ENCODE data around the gene DEDD. TPM values are rescaled to one million over a fixed set of nuclear protein-coding genes. Genes with fewer than 3 reads are reported as not detected.

Gene DEDD
- total and polyA plus RNA-seq, 2 of the 13 experiments (the other 11 are each of a cell fraction or from before 2014, with no cell fraction given), result 12.6 to 27.8 TPM

DNA sequence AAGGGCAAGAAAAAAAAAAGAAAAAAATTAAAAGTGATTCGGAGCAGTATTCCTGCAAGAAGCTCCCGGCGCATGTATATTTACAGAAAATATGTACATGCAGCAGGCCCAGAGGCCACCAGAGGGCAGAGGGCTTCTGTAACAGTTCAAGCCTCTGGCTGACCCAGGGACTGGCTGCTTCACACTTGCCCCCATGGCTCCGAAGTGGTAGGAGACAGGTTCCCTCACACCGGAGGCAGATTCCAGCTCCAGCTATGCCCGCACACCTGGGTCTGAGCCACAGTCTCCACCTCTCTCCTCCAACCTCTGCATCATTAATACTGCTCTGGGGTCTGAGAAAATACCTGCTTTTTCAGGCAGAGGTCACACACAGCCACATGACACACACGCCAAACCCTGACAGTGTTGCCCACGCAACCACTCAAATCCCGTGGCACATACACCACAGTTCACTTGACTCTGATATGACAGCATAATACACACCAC is 60.5 kb downstream of the DEDD start (continued):
- no peak for TF ChIP-seq ZNF138 (CRISPR knock-in tag; IDR thresholded peaks at IDR 0.05; ENCODE audit: low read depth)
- TF ChIP-seq ZNF30 (CRISPR knock-in tag; IDR thresholded peaks at IDR 0.05), result no peak
- 0 out of 2 replicates have a peak, but pooled peaks have one; percentile 17 for TF ChIP-seq HDAC1 (CRISPR knock-in tag; IDR thresholded peaks at IDR 0.05)
- TF ChIP-seq, protein P1, sequence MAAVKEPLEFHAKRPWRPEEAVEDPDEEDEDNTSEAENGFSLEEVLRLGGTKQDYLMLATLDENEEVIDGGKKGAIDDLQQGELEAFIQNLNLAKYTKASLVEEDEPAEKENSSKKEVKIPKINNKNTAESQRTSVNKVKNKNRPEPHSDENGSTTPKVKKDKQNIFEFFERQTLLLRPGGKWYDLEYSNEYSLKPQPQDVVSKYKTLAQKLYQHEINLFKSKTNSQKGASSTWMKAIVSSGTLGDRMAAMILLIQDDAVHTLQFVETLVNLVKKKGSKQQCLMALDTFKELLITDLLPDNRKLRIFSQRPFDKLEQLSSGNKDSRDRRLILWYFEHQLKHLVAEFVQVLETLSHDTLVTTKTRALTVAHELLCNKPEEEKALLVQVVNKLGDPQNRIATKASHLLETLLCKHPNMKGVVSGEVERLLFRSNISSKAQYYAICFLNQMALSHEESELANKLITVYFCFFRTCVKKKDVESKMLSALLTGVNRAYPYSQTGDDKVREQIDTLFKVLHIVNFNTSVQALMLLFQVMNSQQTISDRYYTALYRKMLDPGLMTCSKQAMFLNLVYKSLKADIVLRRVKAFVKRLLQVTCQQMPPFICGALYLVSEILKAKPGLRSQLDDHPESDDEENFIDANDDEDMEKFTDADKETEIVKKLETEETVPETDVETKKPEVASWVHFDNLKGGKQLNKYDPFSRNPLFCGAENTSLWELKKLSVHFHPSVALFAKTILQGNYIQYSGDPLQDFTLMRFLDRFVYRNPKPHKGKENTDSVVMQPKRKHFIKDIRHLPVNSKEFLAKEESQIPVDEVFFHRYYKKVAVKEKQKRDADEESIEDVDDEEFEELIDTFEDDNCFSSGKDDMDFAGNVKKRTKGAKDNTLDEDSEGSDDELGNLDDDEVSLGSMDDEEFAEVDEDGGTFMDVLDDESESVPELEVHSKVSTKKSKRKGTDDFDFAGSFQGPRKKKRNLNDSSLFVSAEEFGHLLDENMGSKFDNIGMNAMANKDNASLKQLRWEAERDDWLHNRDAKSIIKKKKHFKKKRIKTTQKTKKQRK (IDR thresholded peaks at IDR 0.05; ENCODE audit: low read length), result no peak
- TF ChIP-seq SRSF9 (IDR thresholded peaks at IDR 0.05; ENCODE audit: borderline replicate concordance, insufficient read depth, low read depth, low read length, poor library complexity, severe bottlenecking), result no peak
- no peak; the same call in 1 of the 2 replicates for TF ChIP-seq TBX2 (CRISPR knock-in tag; IDR thresholded peaks at IDR 0.05; ENCODE audit: borderline replicate concordance)
- no peak for TF ChIP-seq ZNF543 (CRISPR knock-in tag; IDR thresholded peaks at IDR 0.05)
- TF ChIP-seq, protein P2, sequence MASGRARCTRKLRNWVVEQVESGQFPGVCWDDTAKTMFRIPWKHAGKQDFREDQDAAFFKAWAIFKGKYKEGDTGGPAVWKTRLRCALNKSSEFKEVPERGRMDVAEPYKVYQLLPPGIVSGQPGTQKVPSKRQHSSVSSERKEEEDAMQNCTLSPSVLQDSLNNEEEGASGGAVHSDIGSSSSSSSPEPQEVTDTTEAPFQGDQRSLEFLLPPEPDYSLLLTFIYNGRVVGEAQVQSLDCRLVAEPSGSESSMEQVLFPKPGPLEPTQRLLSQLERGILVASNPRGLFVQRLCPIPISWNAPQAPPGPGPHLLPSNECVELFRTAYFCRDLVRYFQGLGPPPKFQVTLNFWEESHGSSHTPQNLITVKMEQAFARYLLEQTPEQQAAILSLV (CRISPR knock-in tag; IDR thresholded peaks at IDR 0.05; ENCODE audit: borderline replicate concordance), result no peak
- no peak for TF ChIP-seq BHLHE40 (IDR thresholded peaks at IDR 0.05; ENCODE audit: low read length)
- TF ChIP-seq RFX1 (IDR thresholded peaks at IDR 0.05), result no peak
- no peak for TF ChIP-seq ZMYM4 (CRISPR knock-in tag; IDR thresholded peaks at IDR 0.05)
- TF ChIP-seq, protein P3, sequence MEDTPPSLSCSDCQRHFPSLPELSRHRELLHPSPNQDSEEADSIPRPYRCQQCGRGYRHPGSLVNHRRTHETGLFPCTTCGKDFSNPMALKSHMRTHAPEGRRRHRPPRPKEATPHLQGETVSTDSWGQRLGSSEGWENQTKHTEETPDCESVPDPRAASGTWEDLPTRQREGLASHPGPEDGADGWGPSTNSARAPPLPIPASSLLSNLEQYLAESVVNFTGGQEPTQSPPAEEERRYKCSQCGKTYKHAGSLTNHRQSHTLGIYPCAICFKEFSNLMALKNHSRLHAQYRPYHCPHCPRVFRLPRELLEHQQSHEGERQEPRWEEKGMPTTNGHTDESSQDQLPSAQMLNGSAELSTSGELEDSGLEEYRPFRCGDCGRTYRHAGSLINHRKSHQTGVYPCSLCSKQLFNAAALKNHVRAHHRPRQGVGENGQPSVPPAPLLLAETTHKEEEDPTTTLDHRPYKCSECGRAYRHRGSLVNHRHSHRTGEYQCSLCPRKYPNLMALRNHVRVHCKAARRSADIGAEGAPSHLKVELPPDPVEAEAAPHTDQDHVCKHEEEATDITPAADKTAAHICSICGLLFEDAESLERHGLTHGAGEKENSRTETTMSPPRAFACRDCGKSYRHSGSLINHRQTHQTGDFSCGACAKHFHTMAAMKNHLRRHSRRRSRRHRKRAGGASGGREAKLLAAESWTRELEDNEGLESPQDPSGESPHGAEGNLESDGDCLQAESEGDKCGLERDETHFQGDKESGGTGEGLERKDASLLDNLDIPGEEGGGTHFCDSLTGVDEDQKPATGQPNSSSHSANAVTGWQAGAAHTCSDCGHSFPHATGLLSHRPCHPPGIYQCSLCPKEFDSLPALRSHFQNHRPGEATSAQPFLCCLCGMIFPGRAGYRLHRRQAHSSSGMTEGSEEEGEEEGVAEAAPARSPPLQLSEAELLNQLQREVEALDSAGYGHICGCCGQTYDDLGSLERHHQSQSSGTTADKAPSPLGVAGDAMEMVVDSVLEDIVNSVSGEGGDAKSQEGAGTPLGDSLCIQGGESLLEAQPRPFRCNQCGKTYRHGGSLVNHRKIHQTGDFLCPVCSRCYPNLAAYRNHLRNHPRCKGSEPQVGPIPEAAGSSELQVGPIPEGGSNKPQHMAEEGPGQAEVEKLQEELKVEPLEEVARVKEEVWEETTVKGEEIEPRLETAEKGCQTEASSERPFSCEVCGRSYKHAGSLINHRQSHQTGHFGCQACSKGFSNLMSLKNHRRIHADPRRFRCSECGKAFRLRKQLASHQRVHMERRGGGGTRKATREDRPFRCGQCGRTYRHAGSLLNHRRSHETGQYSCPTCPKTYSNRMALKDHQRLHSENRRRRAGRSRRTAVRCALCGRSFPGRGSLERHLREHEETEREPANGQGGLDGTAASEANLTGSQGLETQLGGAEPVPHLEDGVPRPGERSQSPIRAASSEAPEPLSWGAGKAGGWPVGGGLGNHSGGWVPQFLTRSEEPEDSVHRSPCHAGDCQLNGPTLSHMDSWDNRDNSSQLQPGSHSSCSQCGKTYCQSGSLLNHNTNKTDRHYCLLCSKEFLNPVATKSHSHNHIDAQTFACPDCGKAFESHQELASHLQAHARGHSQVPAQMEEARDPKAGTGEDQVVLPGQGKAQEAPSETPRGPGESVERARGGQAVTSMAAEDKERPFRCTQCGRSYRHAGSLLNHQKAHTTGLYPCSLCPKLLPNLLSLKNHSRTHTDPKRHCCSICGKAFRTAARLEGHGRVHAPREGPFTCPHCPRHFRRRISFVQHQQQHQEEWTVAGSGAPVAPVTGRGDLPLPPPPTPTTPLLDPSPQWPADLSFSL (CRISPR knock-in tag; IDR thresholded peaks at IDR 0.05), result no peak
- TF ChIP-seq, protein P4, sequence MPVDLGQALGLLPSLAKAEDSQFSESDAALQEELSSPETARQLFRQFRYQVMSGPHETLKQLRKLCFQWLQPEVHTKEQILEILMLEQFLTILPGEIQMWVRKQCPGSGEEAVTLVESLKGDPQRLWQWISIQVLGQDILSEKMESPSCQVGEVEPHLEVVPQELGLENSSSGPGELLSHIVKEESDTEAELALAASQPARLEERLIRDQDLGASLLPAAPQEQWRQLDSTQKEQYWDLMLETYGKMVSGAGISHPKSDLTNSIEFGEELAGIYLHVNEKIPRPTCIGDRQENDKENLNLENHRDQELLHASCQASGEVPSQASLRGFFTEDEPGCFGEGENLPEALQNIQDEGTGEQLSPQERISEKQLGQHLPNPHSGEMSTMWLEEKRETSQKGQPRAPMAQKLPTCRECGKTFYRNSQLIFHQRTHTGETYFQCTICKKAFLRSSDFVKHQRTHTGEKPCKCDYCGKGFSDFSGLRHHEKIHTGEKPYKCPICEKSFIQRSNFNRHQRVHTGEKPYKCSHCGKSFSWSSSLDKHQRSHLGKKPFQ (CRISPR knock-in tag; IDR thresholded peaks at IDR 0.05; ENCODE audit: insufficient replicate concordance), result peak; percentile 80
- TF ChIP-seq, protein P5, sequence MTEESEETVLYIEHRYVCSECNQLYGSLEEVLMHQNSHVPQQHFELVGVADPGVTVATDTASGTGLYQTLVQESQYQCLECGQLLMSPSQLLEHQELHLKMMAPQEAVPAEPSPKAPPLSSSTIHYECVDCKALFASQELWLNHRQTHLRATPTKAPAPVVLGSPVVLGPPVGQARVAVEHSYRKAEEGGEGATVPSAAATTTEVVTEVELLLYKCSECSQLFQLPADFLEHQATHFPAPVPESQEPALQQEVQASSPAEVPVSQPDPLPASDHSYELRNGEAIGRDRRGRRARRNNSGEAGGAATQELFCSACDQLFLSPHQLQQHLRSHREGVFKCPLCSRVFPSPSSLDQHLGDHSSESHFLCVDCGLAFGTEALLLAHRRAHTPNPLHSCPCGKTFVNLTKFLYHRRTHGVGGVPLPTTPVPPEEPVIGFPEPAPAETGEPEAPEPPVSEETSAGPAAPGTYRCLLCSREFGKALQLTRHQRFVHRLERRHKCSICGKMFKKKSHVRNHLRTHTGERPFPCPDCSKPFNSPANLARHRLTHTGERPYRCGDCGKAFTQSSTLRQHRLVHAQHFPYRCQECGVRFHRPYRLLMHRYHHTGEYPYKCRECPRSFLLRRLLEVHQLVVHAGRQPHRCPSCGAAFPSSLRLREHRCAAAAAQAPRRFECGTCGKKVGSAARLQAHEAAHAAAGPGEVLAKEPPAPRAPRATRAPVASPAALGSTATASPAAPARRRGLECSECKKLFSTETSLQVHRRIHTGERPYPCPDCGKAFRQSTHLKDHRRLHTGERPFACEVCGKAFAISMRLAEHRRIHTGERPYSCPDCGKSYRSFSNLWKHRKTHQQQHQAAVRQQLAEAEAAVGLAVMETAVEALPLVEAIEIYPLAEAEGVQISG (CRISPR knock-in tag; IDR thresholded peaks at IDR 0.05), result 0 out of 2 replicates have a peak, but pooled peaks have one; percentile 24

Measured in HepG2 (cell line).